Upper lobe of left lung (tissue), 4 donors: Measurements from ENCODE around the gene ZSWIM1.

Experiments
- CTCF ChIP-seq, 6 experiments: fragments of 450-650 bp in 4 of 6; fragments of 200-600 bp in 2 of 6; sonication (generic) in 2 of 6; IDR thresholded peaks; one replicate each; pipeline ENCODE4 v1.5.1; 2016 to 2019; ENCODE audit warnings: antibody characterized with exemption in 6 of 6
- EP300 ChIP-seq, 4 donors: sonication (generic); formaldehyde crosslinking; IDR thresholded peaks; one replicate each; pipeline ENCODE4 v1.5.1; 2017; ENCODE audit warnings: antibody characterized with exemption in 4 of 4, control low read depth in 2 of 4
- POLR2A ChIP-seq, 4 donors: fragments of 450-650 bp; IDR thresholded peaks; one replicate each; pipeline ENCODE4 v1.5.1; 2016 to 2017; ENCODE audit warnings: antibody characterized with exemption in 4 of 4, mild to moderate bottlenecking in 2 of 4
- POLR2AphosphoS5 ChIP-seq, 2 donors: sonication (generic); formaldehyde crosslinking; IDR thresholded peaks; one replicate each; pipeline ENCODE4 v1.5.1; 2017; ENCODE audit warnings: antibody characterized with exemption in 2 of 2

DNA sequence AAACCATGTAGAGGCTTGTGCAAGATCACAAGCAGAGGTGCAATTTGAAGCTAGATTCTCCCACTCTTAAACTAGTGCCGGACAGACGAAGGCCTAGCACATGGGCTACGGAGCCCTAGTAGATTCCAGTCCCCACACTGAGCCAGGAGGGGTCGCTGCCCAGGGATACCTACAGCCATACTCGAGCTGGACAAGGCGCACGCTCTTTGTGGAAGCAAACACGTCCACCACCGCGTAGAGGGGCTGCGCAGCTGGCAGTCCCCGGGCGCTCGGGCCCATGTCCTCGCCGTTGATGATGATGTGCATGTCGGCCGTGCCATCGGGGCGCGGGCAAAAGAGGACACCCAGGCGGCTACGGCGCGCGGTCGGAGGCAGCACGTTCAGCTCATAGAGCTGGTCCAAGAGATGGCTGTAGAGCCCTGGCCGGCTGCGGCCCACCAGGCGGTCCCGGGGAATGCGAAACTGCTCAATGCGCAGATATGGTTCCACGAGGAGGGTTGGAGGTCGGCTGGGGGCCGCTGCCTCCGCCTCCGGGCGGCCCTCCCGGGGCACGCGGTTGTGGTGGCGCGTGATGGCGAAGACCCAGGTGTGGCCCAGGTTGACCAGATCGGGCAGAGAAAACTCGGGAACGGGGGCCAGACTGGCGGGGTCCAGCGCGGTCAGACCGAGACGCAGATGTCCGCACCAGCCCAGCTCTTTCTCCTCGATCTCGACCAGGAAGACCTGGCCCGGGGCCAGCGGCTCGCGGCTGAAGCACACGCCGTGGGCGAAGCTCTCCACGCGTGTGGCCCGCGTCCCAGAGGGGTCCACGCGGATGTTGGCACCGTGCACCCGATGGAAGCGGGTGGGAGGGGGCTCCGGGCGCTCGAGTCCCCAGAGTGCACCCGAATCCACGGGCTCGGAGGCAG, 9.3 kb downstream of the ZSWIM1 start:
- peak; percentile 56 to 75 (median 68) for TF ChIP-seq CTCF (IDR thresholded peaks at IDR 0.05)
- peak in 1 of 2 donors; percentile 48 for TF ChIP-seq POLR2AphosphoS5 (IDR thresholded peaks at IDR 0.05)
- peak in 1 of 4 donors; percentile 25 for TF ChIP-seq POLR2A (IDR thresholded peaks at IDR 0.05)
- TF ChIP-seq EP300 (IDR thresholded peaks at IDR 0.05) = no peak
